ENCODE results near the gene GLRB.

DNA sequence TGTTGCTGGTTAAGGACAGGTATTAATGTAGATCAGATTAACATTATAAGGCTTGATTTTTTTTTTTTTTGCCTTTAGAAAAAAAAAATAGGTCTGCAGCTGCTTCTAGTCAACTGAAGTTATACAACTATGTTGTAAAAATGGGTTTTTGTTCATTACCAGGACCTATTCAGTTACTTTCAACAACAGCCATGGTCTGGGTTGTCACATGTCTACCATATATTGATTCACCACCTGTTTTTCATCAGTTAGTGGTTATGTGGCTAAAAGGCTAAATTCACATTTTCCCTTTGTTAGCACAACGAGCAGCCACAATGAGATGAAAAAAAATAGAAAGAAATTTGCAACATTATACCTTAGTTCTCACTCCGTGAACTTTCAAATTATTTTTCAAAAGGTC, 45.5 kb downstream of the GLRB start:
- TF ChIP-seq, protein P1, sequence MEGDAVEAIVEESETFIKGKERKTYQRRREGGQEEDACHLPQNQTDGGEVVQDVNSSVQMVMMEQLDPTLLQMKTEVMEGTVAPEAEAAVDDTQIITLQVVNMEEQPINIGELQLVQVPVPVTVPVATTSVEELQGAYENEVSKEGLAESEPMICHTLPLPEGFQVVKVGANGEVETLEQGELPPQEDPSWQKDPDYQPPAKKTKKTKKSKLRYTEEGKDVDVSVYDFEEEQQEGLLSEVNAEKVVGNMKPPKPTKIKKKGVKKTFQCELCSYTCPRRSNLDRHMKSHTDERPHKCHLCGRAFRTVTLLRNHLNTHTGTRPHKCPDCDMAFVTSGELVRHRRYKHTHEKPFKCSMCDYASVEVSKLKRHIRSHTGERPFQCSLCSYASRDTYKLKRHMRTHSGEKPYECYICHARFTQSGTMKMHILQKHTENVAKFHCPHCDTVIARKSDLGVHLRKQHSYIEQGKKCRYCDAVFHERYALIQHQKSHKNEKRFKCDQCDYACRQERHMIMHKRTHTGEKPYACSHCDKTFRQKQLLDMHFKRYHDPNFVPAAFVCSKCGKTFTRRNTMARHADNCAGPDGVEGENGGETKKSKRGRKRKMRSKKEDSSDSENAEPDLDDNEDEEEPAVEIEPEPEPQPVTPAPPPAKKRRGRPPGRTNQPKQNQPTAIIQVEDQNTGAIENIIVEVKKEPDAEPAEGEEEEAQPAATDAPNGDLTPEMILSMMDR (IDR thresholded peaks at IDR 0.05; ENCODE audit: poor library complexity) = no peak
- TF ChIP-seq EZH2 (IDR thresholded peaks at IDR 0.05; ENCODE audit: borderline replicate concordance) = no peak

Measured in hepatocyte (in vitro differentiated cells).